Retinal pigment epithelial cell (primary cell): ENCODE measurements around the gene BCLAF3.
A peak's percentile ranks its signal among the peaks of the same experiment; 100 is the strongest.

Source experiments
- DNase-seq: peaks from one replicate; pipeline ENCODE4 v3.0.0-alpha.2; 2010; ENCODE audit warnings: low read depth
- H3K4me3 ChIP-seq: 2 replicates; pipeline ENCODE4 v1.5.1; 2011; ENCODE audit warnings: mild to moderate bottlenecking, low read length, control low read depth, moderate library complexity
- TF ChIP-seq, protein P1 (sequence below): conservative IDR thresholded peaks from 2 replicates; pipeline ENCODE4 v1.5.1; 2011; ENCODE audit warnings: low read depth, low read length, control low read depth, inconsistent platforms

BCLAF3 gene

DNA sequence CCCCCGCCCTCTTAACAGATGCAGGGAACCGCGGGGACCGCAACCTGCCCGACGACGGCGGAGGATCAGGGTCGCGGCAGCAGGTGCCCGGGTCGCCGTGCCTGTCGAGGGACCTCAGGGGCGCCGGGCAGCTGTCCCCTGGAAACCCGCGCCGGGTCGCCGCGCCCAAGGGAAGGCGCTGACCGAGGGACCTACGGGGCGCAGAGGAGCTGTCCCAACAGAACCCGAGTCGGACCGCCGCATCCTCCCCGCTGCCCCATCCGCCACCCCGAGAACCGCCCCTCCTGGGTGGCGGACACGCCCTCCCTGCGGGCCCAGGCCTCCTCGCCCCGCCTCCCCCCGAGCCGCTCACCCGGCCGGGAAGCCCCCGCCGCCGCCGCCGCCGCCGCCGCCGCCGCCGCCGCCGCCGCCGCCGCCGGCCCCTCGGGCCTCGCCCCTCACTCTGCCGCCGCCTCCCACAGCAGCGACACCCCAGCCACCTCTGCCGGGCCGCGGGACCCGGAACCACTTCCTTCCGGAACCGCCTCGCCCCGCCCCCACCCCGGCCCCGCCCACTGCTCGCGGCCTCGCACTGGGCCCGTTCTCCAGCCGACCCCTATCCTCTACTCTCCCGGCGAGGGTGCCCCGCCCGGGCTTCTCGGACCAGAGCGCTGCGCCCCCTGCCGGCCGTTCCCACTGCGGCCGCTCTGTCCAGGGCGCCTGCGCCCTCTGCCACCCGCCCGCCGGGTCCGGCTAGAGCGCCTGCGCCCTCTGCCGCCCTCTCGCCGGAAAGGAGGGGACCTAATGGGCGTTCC, at the start of gene BCLAF3:
BCLAF3 (minus strand) TSS at position 506 of the 794 bp plus-strand sequence. CDS start 20,797 bp downstream, outside the sequence.
- peak; percentile 34 for DNase-seq
- TF ChIP-seq, protein P1, sequence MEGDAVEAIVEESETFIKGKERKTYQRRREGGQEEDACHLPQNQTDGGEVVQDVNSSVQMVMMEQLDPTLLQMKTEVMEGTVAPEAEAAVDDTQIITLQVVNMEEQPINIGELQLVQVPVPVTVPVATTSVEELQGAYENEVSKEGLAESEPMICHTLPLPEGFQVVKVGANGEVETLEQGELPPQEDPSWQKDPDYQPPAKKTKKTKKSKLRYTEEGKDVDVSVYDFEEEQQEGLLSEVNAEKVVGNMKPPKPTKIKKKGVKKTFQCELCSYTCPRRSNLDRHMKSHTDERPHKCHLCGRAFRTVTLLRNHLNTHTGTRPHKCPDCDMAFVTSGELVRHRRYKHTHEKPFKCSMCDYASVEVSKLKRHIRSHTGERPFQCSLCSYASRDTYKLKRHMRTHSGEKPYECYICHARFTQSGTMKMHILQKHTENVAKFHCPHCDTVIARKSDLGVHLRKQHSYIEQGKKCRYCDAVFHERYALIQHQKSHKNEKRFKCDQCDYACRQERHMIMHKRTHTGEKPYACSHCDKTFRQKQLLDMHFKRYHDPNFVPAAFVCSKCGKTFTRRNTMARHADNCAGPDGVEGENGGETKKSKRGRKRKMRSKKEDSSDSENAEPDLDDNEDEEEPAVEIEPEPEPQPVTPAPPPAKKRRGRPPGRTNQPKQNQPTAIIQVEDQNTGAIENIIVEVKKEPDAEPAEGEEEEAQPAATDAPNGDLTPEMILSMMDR, result peak; percentile 58
- H3K4me3 ChIP-seq, result peak within 1 kb of the TSS; percentile 65

DNA sequence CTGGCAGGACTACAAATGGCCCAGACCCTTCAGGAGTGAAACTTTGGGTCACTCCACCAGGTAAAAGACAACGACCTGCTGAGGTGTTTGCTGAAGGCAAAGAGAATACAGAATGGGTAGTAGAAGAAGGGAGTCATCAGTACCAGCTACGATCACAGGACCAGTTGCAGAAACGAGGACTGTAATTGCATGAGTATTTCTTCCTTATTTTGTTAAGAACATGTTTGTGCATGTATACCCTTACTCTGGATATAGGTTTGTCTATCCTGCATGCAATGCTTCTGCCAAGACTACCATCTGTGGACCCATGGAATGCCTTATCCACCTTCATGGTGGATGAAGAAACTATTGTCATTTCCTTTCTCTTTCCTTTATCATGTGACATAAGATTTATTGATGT, 48.1 kb upstream of the BCLAF3 start:
- H3K4me3 ChIP-seq, result no peak overlapping the region
- TF ChIP-seq, protein P1, result no peak
- no peak for DNase-seq

DNA sequence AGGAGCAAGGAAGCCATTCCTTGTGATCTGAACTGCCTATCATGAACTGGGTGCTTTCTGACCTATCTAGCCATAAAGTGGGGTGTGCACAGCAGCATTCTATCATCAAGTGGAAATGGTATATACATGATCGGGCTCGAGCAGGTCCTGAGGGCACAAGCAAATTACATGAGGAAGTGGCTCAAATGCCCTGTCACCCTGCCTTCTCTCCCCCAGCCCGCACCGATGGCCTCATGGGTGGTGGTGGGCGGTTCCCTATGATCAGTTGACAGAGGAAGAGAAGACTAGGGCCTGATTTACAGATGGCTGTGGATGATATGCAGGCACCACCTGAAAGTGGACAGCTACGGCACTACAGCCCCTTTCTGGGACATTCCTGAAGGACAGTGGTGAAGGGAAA, 46.3 kb upstream of the BCLAF3 start:
- no peak overlapping the region for H3K4me3 ChIP-seq
- no peak for DNase-seq
- TF ChIP-seq, protein P1, result no peak

DNA sequence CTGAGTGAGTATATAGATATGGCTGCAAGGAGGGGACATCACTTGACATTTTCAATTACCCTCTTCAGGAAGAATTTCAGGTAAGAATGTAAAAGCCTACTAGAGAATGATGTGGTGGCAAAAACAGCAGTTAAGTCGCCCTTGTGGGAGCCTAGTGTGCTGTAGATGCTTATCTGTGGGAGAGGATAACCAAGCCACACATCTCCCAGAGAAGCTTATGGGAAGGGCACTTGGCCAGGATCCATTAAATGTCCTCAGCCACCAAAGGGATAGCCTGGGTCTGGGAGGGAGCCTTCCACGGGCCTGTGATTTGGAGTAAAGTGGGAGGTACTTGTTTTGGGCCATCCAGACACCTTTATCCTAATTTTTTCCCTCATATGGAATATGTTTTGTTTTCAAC, 41.3 kb upstream of the BCLAF3 start:
- DNase-seq, result no peak
- TF ChIP-seq, protein P1, result no peak

DNA sequence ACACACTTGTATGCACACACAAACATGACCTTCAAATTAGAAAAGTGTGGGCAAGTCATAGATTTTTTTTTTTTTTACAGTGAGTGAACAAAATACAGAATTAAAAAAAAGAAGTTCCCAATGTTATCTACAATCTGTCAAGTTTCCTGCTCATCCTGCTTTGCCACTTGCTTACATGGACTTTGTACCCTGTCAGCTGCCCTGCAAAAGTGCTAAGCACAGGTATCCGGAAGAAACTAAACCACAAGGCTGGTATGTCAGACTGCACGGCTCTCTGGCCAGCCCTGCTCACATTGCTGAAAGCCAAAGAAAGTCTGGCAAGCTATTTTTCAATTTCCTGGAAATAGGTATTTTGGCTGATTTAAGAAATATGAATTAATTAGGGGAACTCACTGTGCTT, 38.9 kb upstream of the BCLAF3 start:
- H3K4me3 ChIP-seq, result no peak overlapping the region
- DNase-seq, result no peak
- TF ChIP-seq, protein P1, result no peak

More for the DNA sequence above, 41.3 kb upstream of the BCLAF3 start:
- H3K4me3 ChIP-seq, result no peak overlapping the region

DNA sequence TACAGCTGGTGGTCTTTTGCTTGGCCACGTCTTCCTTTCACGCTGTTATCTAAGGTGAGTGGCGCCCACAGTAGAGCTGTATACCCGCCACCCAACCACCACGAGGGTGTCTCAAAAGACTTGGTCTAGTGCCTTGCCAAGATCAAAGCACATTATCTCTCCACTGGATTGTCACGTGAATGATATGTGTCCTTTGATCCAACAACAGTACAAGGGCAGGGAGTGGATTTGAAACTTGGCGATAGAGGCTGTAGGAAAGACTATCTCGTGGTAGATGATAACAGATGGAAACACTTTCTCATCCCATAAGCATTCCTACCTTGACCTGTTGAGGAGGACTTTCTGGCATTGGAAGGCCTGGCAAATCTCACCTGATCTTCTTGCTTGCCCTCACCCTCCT, 37.7 kb upstream of the BCLAF3 start:
- TF ChIP-seq, protein P1, result no peak
- H3K4me3 ChIP-seq, result no peak overlapping the region
- DNase-seq, result no peak

DNA sequence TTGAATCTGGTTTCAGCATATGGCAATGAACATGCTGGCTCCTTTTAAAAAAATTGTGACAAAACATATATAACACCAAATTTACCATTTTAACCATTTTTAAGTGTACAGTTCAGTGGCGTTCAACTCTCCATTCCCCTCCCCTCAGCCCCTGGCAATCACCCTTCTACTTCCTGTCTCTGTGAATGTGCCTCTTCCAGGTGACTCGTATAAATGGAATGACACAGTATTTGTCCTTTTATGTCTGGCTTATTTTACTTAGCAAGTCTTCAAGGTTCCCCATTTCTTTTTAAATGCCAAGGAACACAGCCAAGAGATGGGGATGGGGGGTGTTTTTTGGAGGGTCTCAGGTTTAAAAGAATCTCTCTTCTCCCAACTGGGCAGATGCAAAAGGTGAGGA, 35.4 kb upstream of the BCLAF3 start:
- TF ChIP-seq, protein P1, result no peak
- H3K4me3 ChIP-seq, result no peak overlapping the region
- DNase-seq, result no peak
